Stimulated activated CD4-positive, alpha-beta T cell treated with anti-CD3 and anti-CD28 coated beads, Interleukin-2, amount 100 ng/mL, for 48 hours (primary cell): ENCODE results near the gene EDC3.
"Not testable (repeated sequence)": the region's sequence is repeated elsewhere in the genome, so short reads cannot be mapped to it uniquely, and the experiment has no call there.

Source experiments
- DNase-seq, 2 donors: peaks; one replicate each; pipeline ENCODE4 v3.0.0-alpha.2; 2020

The EDC3 gene

GRCh38 chr15:74648051-74648842 is 47.6 kb downstream of the EDC3 start:
- DNase-seq = no peak

DNA sequence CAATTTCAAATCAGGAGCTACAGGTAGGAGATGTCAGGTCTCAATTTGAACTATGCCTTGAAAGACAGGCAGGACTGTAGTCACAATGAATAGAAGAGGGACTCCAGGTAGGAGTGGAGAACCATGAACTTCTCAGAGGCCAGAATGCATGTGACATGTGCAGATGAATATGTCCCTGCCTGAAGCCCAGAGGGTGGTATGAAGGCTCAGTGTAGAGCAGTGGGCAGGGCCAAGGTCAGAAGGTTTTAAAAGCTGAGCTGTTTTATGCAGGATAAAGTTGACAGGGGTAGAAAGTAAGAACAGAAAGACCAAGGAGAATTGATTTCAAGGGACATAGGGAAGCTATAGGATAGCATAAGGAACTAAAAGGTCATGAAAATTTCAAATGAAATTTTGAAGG is 49.3 kb downstream of the EDC3 start:
- DNase-seq = no peak

DNA sequence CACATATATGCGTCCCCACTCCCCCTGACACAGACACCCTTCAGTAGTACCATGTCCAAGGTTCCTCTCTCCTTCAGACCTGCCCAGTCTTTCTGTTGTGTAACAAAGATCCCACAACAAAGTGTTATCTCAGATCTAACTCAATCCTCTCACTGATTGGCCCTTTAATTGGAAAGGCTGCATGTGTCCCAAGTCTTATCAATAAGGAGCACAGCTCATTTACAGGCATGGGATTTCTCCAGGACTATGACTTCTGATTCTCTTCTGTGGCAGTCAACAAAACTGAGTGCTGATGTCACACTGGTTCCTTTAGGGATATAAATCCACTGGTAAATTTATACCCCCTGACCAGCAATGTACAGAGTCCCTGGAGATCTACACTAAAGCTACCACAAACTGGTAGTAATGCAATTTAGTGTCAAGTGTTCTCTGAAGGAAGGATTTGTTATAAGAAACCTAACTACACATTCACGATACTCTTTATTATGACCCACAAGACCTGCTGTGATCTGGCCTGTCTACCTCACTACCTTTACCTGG is 52.1 kb downstream of the EDC3 start:
- DNase-seq = no peak

DNA sequence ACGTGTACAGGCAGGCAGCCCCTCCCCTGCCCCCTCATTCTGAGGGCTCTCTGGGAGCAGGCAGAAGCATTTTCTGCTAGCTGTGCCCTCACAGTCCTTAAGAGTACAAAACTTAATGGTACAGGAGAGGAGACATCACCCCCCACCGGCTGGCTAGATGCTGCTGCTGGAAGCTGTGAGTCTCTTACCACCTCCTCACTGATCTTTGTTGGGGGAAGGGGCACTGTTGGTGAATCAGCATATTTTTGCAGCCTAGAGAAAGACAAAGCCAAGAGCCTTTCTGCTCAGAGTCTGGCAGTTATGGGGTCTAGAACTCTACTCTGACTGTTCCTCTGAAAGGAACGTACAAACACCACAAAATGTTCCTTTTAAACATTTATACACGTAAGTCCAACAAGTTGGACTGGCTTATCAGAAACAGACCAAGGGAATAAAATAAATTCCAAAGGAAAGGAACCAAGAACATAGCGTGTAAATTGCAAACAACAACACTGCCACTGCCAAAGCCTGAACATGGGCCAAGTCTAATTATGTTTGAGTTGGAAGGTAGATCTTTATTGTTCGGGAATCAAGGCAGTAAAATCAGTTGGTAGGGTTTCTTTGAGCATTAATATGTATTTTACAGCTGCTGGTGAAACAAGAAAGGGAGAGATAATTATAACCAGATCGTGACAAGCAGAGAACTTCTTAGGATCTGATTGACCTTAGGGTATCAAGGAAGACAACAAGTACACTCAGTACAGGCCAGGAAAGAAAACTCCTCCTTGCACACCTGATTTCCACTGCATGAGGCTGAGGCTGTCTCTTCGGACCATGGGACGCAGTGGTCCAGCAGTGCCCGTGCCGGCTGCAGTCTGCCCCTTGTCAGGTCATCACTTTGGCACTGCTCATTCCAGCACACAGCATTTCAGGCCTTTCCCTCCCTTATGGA is 52.8 kb downstream of the EDC3 start:
- no peak for DNase-seq

DNA sequence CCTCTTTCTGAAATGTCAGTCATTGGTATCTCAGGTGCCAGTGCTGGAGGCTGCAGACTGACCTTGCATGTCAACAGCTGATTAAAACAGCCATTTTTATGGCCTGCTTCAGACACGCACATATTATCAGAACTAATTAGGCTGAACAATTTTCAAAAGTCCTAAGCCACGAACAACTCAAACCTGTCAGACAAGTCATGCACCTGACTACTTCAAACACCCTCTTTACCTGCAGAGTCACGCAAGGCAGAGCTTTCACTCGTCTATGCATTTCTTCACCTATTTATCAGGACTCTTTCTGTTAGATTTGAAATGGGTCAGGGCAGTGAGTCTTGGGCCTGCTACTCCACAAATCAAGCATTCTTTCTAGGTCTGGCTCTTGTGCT is 53.5 kb downstream of the EDC3 start:
- no peak for DNase-seq

- DNase-seq = no peak
Observed at GRCh38 chr15:74641151-74641550, 54.7 kb downstream of the EDC3 start.

- no peak for DNase-seq
Observed at GRCh38 chr15:74636984-74637383, 58.8 kb downstream of the EDC3 start.

GRCh38 chr15:74635228-74635627 is 60.6 kb downstream of the EDC3 start:
- peak; percentile 59 to 67 for DNase-seq

DNA sequence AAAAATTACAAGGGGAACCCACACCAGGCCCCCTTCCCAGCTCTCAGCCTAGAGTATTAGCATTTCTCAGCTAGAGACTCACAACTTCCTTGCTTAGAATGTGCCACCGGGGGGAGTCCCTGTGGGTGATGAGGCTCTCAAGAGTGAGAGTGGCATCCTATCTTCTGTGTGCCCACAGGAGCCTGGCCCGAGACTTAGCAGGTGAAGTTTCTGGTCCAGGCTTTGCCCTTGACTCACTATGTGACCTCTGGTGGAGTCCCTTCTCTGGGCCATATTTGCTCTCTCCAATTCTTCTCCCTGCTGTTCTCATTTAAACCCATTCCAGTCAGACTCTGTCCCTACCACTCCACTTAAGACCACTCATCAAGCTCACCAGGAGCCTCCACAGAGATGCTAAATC is 62.0 kb downstream of the EDC3 start:
- DNase-seq = no peak

DNA sequence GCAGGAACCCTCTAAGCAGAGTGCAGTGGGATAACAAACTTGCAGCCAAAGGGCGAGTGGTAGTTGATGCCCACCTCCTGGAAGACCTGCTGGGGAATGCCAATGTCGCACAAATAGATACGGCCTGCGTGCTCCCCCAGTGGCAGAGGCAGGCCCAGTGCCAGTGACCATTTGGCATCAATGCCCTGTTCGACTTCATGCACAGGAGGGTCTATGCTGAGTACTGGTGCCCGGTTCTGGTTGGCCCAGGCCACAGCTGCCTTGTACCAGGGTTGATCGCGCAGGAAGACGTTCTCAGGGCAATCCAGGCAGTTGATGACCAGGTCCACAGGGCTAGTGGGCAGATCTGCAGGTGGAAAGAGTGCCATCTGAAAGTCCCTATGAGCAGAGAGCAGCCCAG is 63.2 kb downstream of the EDC3 start:
- DNase-seq = no peak

GRCh38 chr15:74631935-74632560 is 63.8 kb downstream of the EDC3 start:
- peak; percentile 52 to 60 for DNase-seq

- no peak for DNase-seq
Observed at GRCh38 chr15:74631408-74631807, 64.4 kb downstream of the EDC3 start.

- no peak for DNase-seq
Observed at GRCh38 chr15:74631087-74631385, 64.8 kb downstream of the EDC3 start.

DNA sequence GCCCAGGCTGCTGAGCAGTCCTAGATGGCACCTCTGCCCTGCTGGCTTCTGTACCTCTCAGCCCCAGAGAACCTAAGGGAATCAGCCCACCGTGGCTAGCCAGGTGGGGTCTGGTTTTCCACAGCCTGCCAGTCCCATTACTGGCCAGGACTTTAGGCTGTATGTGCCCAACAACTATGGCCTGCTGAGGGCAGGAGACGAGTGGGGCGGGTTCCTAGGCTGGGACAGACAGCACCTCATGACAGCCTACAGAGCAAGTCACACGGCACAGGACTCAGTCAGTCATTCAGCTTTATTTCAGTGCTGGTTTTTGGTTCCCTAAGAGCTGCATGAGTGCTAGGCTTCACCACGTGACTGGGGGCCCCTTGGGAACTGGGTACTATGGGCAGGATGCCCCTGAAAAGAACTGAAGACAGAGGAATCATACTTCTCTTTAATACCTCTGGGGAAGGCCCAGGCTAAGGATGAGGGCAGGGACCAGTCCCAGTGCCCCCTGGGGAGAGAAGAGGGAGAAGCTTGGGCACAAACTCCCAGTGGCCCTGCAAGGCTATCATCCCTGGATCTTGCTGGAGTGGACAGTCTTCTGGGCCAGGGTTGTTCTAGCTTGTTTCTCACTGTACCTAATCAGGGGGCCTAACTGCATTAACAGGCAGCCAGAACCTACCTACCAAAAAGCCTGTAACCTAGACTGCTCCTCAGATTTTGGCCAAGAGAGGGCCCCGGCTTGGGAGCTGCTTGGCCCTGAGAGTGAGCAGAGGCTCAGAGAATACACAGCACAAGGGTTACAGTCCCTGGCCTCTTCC is 65.3 kb downstream of the EDC3 start:
- no peak for DNase-seq

GRCh38 chr15:74629696-74630095 is 66.1 kb downstream of the EDC3 start:
- DNase-seq = not testable (repeated sequence)

- DNase-seq = no peak
Observed at GRCh38 chr15:74628949-74629348, 66.9 kb downstream of the EDC3 start.

- DNase-seq = no peak
Observed at GRCh38 chr15:74628199-74628598, 67.6 kb downstream of the EDC3 start.

DNA sequence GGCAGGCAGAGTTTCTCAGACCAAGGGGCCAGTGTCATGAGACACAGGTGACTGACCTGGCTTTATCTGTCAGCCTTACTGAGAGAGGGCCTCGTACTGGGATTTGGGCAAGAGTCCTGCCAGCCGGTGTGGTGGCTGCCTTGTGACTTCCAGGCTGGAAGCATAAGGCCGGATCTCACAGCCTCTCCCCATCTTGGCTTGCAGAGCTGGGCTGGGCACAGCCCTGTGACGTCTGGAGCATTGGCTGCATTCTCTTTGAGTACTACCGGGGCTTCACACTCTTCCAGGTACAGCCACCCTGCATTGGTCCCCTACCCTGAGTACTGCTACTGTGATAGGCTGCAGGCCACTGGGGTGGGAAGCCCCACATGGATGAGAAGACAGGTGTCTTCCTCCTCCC is 68.1 kb downstream of the EDC3 start:
- no peak for DNase-seq

DNA sequence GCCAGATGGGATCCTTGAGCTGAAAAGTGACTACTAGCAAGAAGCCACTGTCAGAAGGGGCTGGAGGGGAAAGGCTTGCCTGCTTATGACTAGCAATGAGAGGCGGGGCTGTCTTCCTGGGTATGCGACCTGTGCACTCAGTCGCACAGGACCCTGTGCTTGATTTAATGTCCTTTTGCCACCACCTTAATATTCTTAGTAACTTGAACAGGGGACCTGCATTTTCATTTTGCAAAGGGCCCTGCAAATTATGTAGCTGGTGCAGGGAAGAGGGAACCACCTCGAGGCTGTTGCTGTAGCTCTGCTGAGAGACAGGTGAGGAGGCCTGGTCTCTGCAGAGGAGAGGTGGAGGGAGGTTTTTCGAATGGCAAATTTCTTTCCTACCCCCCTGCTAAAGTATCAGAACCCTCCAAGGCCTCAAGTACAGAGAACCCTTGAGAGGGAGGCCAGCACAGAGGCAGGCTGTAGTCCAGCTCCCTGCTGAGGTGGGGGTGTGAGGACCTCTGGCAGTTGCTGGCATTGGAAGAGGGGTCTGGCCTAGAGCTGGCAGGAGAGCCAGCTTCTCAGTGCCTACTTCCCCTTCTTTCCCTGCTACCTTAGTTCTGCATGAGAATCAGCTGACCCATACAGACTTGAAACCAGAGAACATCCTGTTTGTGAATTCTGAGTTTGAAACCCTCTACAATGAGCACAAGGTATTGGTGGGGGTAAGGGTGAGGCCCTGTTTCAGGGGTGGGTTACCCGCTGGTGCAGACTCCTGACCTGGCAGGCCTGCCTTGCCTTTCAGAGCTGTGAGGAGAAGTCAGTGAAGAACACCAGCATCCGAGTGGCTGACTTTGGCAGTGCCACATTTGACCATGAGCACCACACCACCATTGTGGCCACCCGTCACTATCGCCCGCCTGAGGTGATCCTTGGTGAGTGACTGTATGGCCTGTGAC is 68.8 kb downstream of the EDC3 start:
- DNase-seq = no peak

GRCh38 chr15:74626336-74626735 is 69.5 kb downstream of the EDC3 start:
- no peak for DNase-seq

DNA sequence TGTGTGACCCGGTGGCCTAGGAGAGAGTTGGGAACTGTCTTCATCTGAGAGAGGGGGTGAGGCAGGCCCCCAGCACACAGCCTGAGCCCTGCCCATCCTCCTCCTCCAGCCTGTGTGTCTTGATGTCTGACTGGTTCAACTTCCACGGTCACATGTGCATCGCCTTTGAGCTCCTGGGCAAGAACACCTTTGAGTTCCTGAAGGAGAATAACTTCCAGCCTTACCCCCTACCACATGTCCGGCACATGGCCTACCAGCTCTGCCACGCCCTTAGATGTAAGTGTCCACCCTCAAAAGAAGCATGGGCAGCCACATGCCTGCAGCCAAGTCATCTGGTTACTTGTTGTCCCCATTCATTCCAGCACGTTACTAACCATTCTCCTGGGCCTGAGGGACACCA is 70.1 kb downstream of the EDC3 start:
- no peak for DNase-seq
